K562 (cell line): ENCODE results near the gene CNTRL. TPM values are rescaled to one million over a fixed set of nuclear protein-coding genes. Genes with fewer than 3 reads are reported as not detected.
A peak's percentile ranks its signal among the peaks of the same experiment; 100 is the strongest.

Source experiments
- ATAC-seq: fragments of 200-7000 bp; cut with Tn5 transposase; 3 replicates; pipeline ENCODE4 v1.9.1; 2020; ENCODE audit warnings: moderate library complexity
- BruUV-seq: library from RNA; stranded (reverse); fragments of 400-500 nt; replicated peaks from 2 replicates; lab custom pipeline; 2021; lab: Mats Ljungman, UMichigan
- CTCF ChIA-PET: fragments of 300-600 bp; formaldehyde crosslinking; extraction: SDS; loops from one replicate; lab custom pipeline; 2021; ENCODE audit warnings: low intra/inter-chr PET ratio; lab: Yijun Ruan, JAX
- POLR2A ChIA-PET: fragments of 300-600, 350-650 bp; sonication (Branson Sonifier 250); formaldehyde crosslinking; extraction: SDS; loops from one replicate; lab custom pipeline; 2021; ENCODE audit warnings: antibody characterized with exemption, inconsistent platforms; lab: Yijun Ruan, JAX
- DNase-seq, 4 experiments: peaks; one replicate each; pipeline versions ENCODE4 v3.0.0 to v3.0.0-alpha.2; 2011 to 2018; ENCODE audit warnings: low spot score in 3 of 4, mixed read lengths in 3 of 4; ENCODE audit errors: extremely low read depth in 1 of 4
- FAIRE-seq: peaks from 2 replicates; lab custom pipeline; 2011; peaks lifted over from hg19 to GRCh38; lab: Jason Lieb, UNC
- H2AFZ ChIP-seq: 2 replicates; pipeline ENCODE4 v1.6.0; 2011; ENCODE audit warnings: low read depth, low read length, control low read depth, inconsistent platforms
- H3K27ac ChIP-seq: fragments of 200-600 bp; 3 replicates; pipeline ENCODE4 v1.8.0; 2011; ENCODE audit warnings: low read depth, mild to moderate bottlenecking, control low read depth, inconsistent platforms, low read length, moderate library complexity, mixed read lengths; ENCODE audit errors: extremely low read depth
- H3K27me3 ChIP-seq, 2 experiments: fragments of 300-600 bp in 1 of 2; 2 replicates in 1 of 2; 3 replicates in 1 of 2; pipeline versions ENCODE4 v1.6.0 to v1.8.0; 2011; ENCODE audit warnings: inconsistent platforms in 2 of 2, low read length in 2 of 2, mild to moderate bottlenecking in 1 of 2, mixed read lengths in 1 of 2, moderate library complexity in 1 of 2; ENCODE audit not compliant: control insufficient read depth in 2 of 2, insufficient read depth in 2 of 2
- H3K36me3 ChIP-seq: fragments of 300-600 bp; 3 replicates; pipeline ENCODE4 v1.8.0; 2011; ENCODE audit warnings: mild to moderate bottlenecking, low read length, inconsistent platforms; ENCODE audit not compliant: control insufficient read depth, insufficient read depth
- H3K4me1 ChIP-seq, 2 experiments: fragments of 200-600 bp in 1 of 2; replicated peaks in 1 of 2; 2 replicates in 1 of 2; 3 replicates in 1 of 2; pipeline versions ENCODE4 v1.5.1 to v1.8.0; 2011; ENCODE audit warnings: inconsistent platforms in 2 of 2, low read length in 2 of 2, mild to moderate bottlenecking in 1 of 2, mixed read lengths in 1 of 2, moderate library complexity in 1 of 2; ENCODE audit not compliant: control insufficient read depth in 2 of 2, insufficient read depth in 2 of 2
- H3K4me2 ChIP-seq: 2 replicates; pipeline ENCODE4 v1.6.1; 2011; ENCODE audit warnings: low read length, control low read depth, inconsistent platforms, mixed read lengths; ENCODE audit not compliant: insufficient read depth
- H3K4me3 ChIP-seq: fragments of 200-600 bp; sonication (generic), shearing (Covaris generic); 2 replicates; pipeline ENCODE4 v1.5.1; 2016; ENCODE audit warnings: control low read depth, inconsistent platforms
- H3K79me2 ChIP-seq: fragments of 200-600 bp; 3 replicates; pipeline ENCODE4 v1.8.0; 2011; ENCODE audit warnings: low read length, inconsistent platforms; ENCODE audit not compliant: control insufficient read depth, insufficient read depth
- H3K9ac ChIP-seq, 2 experiments: 2 replicates each; pipeline versions ENCODE4 v1.6.0 to v1.6.1; 2011; ENCODE audit warnings: low read depth in 2 of 2, low read length in 2 of 2, control low read depth in 1 of 2, inconsistent platforms in 1 of 2, mild to moderate bottlenecking in 1 of 2, mixed read lengths in 1 of 2; ENCODE audit not compliant: insufficient read depth in 1 of 2
- H3K9me1 ChIP-seq: one replicate; pipeline ENCODE4 v1.6.0; 2011; ENCODE audit warnings: inconsistent platforms, mild to moderate bottlenecking, low read length, moderate library complexity; ENCODE audit not compliant: control insufficient read depth, insufficient read depth
- H3K9me3 ChIP-seq: replicated peaks from 2 replicates; pipeline ENCODE4 v1.5.1; 2011; ENCODE audit warnings: low read depth, low read length, inconsistent platforms; ENCODE audit not compliant: control insufficient read depth, insufficient read depth
- H4K20me1 ChIP-seq: replicated peaks from 2 replicates; pipeline ENCODE4 v1.6.1; 2011; ENCODE audit warnings: low read length, inconsistent platforms, mixed read lengths; ENCODE audit not compliant: control insufficient read depth, insufficient read depth
- ESRRA ChIP-seq: fragments of 450-650 bp; IDR thresholded peaks from 2 replicates; pipeline ENCODE4 v1.6.1; 2014; ENCODE audit warnings: low read depth, mild to moderate bottlenecking, moderate library complexity, borderline replicate concordance
- RCOR1 ChIP-seq, 2 experiments: IDR thresholded peaks; 2 replicates each; pipeline ENCODE4 v1.6.1; 2012; ENCODE audit warnings: low read depth in 2 of 2, low read length in 2 of 2, borderline replicate concordance in 1 of 2, improper control_type of control experiment in 1 of 2
- SOX6 ChIP-seq: fragments of 450-650 bp; IDR thresholded peaks from 2 replicates; pipeline ENCODE4 v1.6.1; 2014; ENCODE audit warnings: mild to moderate bottlenecking
- WGBS: fragments of 100-300 bp; shearing (Covaris generic); methylation state at CpG from one replicate; pipeline ENCODE4 v1.1.6; 2016; ENCODE audit warnings: low coverage, mixed read lengths; ENCODE audit not compliant: insufficient coverage; ENCODE audit errors: missing lambda C conversion rate; 5-methylcytosine and 5-hydroxymethylcytosine counted together
- in situ Hi-C: fragments of 300-500 bp; cut with MboI; formaldehyde crosslinking; loops from 4 replicates; pipeline ENCODE4 v1.15.0; 2018; ENCODE audit warnings: inconsistent platforms, mixed read lengths
- intact Hi-C: fragments of 100-400 bp; cut with micrococcal nuclease; formaldehyde crosslinking; loops from 2 replicates; pipeline ENCODE4 v1.14.2; 2022
- polyA plus RNA-seq, 8 experiments: library from polyadenylated mRNA; depleted of rRNA in 4 of 8; stranded (reverse) in 5 of 8; unstranded in 3 of 8; fragments of >200 nt; fragmentation: Nextera tagmentation in 2 of 8; fragmentation: Illumina TruSeq in 1 of 8; extraction: Ambion mirVana in 2 of 8; extraction: Trizol in 1 of 8; gene quantifications; 2 replicates each; pipeline versions ENCODE4 v1.2.1 to v1.2.3, GENCODE V29; 2011 to 2014; ENCODE audit warnings: inconsistent platforms in 1 of 8, missing spikeins in 1 of 8
- total RNA-seq, 7 experiments: library from RNA; depleted of rRNA in 6 of 7; stranded (reverse); fragments of >200 nt in 6 of 7; fragmentation: Illumina TruSeq in 2 of 7; extraction: Trizol in 2 of 7; gene quantifications; 2 replicates each; pipeline versions ENCODE4 v1.2.1 to v1.2.3, GENCODE V29; 2011 to 2021; ENCODE audit warnings: low replicate concordance in 1 of 7
- TF ChIP-seq, protein P1 (sequence below), 2 experiments: IDR thresholded peaks in 1 of 2; conservative IDR thresholded peaks in 1 of 2; 2 replicates each; pipeline ENCODE4 v1.6.1; 2016; ENCODE audit warnings: low read depth in 2 of 2, mild to moderate bottlenecking in 1 of 2, missing compliant biosample characterization in 1 of 2, missing genetic modification characterization in 1 of 2, moderate library complexity in 1 of 2

The CNTRL gene
- total and polyA plus RNA-seq, 9 of the 15 experiments (the other 6 are each of a cell fraction or from before 2014, with no cell fraction given), result 9.2 to 28.9 (median 20.5) TPM

DNA sequence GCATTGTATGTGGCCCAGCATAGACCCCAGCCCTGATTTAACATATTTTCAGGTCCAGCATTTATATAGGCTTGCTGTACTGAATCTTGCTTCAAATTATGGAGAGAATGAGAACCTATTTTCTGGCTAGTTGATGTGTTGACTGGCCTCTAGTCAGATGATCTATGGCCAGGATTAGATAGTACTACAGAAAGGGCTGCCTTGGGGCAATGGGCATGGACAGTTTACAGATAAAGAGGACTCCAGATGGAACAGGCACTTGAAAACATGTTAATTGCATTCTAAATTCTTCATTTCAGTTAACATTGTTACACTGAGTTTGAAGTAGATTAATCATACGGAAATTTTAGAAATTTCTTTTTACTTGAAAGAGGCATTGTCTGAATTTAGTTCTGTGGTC lies 65.4 kb downstream of the CNTRL start:
- Histone ChIP-seq H2AFZ (no peak overlapping the region), H3K4me3 (no peak overlapping the region), H3K27ac (no peak overlapping the region), H3K4me2 (no peak overlapping the region), H3K36me3 (peaks cover 76% of the 10 kb centered on the region), H3K4me1 (no peaks in the 10 kb centered on the region), H3K9ac (no peak overlapping the region), H3K9me3 (no peaks in the 10 kb centered on the region), H3K27me3 (no peaks in the 10 kb centered on the region), H3K79me2 (no peaks in the 10 kb centered on the region), H4K20me1 (no peaks in the 10 kb centered on the region), H3K9me1 (no peaks in the 10 kb centered on the region)
- no peak for FAIRE-seq
- intact Hi-C loops, result no loop called here
- ATAC-seq, result no peak
- WGBS, result 65% methylated on average over 1 of the region's 1 CpG
- no TSS peak for BruUV-seq
- no peak for TF ChIP-seq SOX6
- TF ChIP-seq, protein P1, sequence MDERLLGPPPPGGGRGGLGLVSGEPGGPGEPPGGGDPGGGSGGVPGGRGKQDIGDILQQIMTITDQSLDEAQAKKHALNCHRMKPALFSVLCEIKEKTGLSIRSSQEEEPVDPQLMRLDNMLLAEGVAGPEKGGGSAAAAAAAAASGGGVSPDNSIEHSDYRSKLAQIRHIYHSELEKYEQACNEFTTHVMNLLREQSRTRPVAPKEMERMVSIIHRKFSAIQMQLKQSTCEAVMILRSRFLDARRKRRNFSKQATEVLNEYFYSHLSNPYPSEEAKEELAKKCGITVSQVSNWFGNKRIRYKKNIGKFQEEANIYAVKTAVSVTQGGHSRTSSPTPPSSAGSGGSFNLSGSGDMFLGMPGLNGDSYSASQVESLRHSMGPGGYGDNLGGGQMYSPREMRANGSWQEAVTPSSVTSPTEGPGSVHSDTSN (CRISPR knock-in tag; IDR thresholded peaks at IDR 0.05; ENCODE audit: low read depth), result no peak
- TF ChIP-seq, protein P1 (tag; conservative IDR thresholded peaks at IDR 0.05; ENCODE audit: low read depth), result 0 out of 2 replicates have a peak, but pooled peaks have one; percentile 13
- TF ChIP-seq RCOR1 (IDR thresholded peaks at IDR 0.05; ENCODE audit: borderline replicate concordance in 1 of 2, low read depth in 2 of 2, low read length in 2 of 2), result no peak
- no peak for TF ChIP-seq ESRRA
- TF ChIP-seq, all 486 proteins: peak for 1
- CTCF ChIA-PET, result interaction anchor here (0.6 kb wide), 1 partner anchor 141 kb away, joined by 3 read pairs; no protein-coding TSS in a partner anchor
- in situ Hi-C loops, result no loop called here
- POLR2A ChIA-PET, result interaction anchor here (0.6 to 2.4 kb wide), 3 partner anchors 13 to 48 kb away, joined by 3 to 5 read pairs (median 3); no protein-coding TSS in a partner anchor
- DNase-seq, result no peak
